Measurements from ENCODE around the gene SNX9.
"Not testable (repeated sequence)": the region's sequence is repeated elsewhere in the genome, so short reads cannot be mapped to it uniquely, and the experiment has no call there.

Gene SNX9

DNA sequence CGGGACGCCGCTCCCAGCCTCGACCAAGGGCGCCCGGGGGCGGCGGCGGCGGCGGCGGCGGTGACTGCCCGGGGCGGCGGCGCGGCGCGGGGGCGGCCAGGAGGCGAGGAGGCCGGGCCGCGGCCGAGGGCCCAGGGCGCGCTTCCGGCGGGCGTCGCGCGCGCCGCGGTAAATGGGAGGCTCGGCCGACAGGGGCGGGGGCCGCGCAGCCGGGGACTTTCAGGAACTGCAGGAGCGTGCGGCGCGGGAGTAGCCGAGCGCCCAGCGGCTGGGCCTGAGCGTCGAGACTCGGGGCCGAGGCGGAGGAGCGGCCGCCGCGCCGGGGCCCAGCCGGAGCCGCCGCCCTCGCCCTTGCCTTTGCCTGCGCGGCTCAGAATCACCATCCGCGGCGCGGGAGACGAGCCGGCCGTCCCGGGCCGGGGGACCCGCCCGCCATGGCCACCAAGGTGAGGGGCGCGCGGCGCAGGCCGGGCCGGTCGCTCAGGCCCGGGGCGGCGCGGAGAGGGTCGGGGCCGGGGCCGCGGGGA, at the start of gene SNX9:
TSS of gene SNX9 (plus strand) at position 246 of the 527 bp plus-strand sequence. CDS start at position 435, 189 bp downstream.
- DNase-seq (ENCODE audit: low read depth): peak; percentile 50

DNA sequence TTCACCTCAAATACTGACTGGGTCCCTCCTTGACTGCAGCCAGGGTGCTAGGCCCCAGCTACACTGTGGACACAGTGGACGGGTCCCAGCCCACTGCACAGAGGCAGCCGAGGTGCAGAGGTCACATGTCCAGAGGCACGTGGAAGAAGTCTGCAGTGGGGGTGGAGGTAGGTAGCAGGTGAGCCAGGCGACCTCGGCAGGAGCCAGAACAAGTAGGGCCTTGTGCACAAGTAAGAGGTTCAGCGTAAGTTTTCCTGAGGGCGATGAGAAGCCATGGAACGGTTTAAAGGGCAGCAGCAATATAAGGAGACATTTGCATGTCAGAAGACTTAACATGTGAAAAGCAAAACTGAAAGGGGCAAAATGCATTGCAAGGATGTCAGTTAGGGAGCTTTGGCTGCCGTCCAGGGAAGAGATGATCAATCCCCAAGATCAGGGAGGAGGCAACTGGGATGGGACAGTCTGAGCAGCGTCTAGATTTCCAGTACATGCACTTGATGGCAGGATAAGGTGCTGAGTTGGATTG, 49.7 kb upstream of the SNX9 start:
- DNase-seq (ENCODE audit: low read depth): no peak

DNA sequence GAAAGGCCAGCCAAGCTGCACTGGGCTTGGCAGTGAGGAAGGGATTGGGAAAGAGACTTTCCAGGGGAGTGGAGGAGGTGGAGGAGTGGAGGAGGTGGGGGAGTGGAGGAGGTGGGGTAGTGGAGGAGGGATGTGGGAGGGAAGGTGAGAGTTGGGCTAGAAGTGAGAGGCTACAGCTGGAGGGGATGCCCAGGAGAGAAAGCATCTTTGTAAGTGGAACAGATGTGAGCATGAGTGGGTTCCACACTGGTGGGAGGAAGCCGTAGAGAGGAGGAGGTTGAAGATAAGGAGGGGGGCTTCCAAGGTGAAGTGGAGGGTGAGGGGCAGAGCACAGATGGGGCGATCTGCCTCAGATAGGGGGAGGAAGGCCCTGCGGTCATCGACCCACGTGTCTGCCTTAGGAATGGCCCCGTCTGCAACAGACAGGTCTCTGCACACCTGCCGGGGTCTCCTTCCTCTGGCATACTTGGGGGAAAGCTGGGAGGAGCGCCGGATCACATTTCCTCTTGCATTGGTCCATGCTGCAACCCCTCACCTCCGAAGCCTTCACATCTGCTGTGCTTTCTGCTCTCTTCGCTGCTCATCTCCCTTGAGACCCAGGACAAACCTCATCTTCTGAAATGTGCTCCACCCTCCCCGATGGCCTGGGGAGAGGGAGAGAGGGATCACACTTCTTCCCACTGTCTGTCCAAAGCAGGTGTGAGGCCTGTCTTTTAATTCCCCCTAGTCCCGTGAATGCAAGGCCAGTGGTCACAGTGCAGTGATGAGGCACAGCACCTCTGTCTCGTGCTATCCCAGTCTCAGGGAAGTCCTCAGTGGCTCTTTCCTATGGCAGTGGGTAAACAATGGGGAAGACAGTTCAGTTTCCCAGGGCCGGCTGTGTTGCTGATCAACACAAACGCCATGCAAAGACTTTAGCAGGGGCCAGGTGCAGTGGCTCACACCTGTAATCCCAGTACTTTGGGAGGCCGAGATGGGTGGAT, 48.6 kb upstream of the SNX9 start:
- DNase-seq (ENCODE audit: low read depth): no peak

DNA sequence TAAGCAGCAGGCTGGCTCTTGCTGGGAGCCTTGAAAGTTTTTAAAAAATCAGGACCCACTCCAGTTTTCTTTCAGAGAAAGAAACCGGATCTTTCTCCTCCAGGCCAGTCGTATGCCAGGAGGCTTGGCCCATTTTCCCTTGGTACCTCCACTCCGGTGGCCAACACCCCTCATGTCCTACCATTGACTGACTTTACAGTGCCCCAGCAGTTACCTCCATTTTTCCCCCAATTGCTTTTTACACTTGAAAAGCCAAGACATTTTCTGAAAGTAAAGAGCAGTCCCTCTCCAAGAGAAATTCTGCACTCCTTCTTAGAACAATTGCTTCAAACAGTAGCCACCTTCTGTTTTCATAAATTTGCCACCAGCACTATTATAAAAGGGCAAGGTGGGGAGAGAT, 47.7 kb upstream of the SNX9 start:
- no peak for DNase-seq (ENCODE audit: low read depth)

DNA sequence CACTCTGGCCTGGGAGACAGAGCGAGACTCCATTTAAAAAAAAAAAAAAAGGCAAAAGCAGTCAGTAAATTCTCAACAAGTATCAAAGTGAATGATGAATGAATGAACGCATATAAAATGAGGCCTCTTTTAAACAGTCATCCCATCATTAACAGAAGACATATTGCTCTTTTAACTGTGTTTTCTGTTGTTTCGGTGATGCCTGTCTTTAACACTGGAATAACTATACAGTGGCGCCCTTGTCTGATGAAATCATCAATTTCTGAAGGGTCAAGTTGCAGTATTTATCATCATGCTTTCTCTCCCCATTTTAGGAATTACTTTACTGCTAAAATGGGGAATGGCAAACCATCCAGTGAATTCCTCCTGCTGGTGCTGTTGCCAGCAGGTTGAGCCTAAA, 45.7 kb upstream of the SNX9 start:
- DNase-seq (ENCODE audit: low read depth): no peak

DNA sequence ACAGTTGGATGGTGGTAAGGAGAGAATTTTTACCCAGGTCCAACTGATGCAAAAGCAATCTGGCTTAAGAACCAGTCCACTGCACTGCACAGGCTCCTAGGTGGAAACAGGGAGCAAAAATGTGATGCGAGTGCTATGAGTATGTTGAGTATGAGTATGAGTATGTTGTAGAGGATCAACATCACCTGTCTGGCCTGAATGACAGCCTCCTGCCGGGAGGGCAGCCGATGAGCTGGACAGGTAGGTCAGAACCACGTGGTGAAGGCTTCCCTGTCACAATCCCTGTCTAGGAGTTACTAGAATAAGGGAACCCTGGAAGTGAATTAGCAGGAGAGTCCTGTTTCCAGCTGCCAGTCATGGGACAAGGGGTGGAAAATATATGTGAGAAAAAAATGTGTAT, 44.3 kb upstream of the SNX9 start:
- DNase-seq (ENCODE audit: low read depth): no peak

DNA sequence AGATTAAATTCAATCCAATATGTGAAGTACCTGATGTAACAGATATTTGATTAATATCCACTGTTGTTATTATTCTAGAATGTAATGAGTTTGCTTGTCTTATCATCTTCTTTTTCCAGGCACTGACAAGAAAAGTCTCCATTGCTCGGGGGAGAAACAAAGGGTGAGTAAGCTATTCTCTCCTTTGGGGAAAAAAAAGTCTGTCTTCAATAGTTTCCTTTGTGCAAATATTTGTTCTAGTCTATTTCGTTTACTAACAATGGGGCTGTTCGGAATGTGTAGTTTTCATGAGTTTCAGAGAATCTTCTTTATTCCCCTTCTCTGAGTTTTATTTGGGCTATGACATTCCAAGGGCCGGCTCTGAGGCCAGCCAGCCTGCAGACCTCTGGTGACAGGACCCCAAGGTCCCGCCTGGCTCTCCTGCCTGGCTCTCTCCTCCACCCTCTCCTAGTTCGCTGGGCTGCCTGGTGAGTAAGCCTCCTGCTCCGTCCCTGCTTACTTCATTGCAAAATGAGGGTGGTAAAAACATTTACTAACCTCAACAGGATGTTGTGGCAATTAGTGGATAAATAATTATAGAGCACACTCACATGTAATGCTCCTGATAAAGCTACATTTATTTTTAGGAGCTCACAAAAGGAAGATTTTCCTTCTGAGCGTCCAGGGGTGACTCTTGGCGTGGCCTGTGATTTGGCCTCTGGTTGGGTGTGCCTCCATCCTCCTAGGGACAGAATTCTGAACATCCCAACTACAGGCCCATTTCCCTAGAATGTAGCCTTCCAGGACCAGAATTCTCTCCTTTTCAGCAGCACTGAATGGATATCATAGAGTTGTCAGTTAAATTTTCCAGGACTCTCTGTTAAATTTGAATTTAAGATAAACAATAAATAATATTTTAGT, 43.1 kb upstream of the SNX9 start:
- no peak for DNase-seq (ENCODE audit: low read depth)

DNA sequence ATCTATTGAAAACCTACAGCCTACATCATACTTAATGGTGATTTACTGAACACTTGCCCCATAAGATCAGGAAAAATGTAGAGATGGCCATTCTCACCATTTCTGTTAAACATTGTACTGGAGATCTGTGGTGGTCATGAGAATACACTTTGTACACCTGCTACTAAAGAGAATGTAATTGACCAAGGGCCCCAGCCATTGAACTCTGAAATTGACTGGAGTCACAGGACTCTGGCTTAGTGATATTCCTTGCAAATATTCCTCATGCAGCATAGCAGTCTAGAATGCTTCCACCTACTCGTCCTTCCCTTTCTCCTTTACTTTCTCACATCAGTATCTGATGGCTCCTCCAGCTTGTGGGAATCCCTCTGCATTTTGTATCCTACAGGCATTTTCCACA, 37.4 kb upstream of the SNX9 start:
- no peak for DNase-seq (ENCODE audit: low read depth)

DNA sequence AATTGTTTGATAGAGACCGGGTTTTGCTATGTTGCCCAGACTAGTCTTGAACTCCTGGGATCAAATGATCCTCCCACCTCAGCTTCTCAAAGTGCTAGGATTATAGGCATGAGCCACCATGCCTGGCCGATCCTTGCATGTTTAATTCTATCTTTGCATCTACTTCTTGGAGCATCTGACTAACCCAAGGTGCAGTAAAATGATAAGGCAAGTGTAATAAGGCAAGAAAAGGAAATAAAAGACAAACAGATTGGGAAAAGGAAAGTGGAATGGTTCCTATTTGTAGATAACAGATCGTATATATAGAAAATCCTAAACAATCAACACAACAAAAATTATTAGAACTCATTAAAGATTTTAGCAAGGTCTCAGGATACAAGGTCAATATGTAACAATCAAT, 36.8 kb upstream of the SNX9 start:
- no peak for DNase-seq (ENCODE audit: low read depth)

DNA sequence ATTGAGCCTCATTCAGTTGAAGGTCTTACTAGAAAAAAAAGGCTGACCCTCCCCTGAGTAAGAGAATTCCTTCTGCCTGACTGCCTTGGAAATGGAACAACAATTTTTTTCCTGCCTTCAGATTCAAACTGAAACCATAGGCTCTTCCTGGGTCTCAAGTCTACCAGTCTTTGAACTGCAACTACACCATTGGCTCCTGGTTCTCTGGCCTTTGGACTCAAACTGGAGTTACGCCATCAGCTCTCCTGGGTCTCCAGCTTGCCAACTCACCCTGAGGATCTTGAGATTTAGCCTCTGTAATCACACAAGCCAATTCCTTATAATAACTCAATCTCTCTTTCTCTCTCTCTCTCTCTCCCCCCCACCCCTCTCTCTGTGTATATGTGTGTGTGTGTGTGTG, 36.0 kb upstream of the SNX9 start:
- no peak for DNase-seq (ENCODE audit: low read depth)

DNA sequence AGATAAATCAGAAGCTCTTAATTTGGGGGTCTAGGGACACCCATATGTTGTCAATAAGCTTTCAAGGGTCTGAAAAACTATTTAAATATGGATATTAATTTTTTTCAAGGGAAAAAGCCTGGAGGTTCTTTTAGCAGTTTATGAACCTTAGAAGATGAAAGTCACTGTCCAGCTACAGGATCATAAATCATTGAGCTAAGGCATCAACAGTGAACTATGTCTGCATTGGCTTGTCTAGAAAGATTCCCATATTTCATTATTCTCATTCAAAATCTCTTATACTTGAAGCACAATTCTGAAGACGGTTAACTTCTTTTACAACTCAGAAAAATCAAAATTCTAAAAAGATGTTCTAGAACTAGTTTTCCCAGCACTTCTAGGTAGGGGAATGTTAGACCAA, 34.9 kb upstream of the SNX9 start:
- DNase-seq (ENCODE audit: low read depth): no peak

DNA sequence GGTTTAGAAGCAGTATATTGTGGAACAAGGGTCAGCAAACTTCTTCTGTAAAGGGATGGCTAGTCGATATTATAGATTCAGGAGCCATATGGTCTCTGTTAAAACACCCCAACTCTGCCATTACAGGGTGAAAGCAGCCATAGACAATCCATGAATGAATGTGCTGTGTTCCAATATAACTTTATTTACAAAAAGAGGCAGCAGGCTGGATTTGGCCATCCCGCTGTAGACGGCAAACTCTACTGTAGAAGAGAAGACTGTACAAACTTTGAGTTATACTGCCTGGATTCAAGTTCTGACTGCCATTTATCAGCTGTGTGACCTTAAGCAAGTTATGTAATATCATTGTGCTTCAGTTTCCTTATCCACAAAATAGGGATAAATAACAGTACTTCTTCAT, 33.7 kb upstream of the SNX9 start:
- DNase-seq (ENCODE audit: low read depth): no peak

DNA sequence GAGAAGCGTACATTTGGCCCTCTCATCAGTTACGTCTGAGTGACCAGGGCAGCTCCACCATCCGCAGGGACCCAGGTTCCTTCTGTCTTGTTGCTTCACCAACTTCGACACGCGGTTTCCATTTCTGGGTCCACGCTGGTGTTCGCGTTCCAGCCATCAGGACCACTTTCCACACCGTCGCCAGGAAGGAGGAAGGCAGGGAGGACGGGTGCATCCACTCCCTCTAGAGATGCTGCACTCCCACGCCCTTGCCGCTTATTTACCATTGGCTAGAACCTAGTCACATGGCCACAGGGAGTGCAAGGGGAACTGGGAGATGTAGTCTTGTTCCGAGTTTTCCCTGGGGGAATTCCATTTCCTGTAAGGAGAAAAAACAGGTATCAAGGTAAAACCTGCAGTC, 33.2 kb upstream of the SNX9 start:
- no peak for DNase-seq (ENCODE audit: low read depth)

DNA sequence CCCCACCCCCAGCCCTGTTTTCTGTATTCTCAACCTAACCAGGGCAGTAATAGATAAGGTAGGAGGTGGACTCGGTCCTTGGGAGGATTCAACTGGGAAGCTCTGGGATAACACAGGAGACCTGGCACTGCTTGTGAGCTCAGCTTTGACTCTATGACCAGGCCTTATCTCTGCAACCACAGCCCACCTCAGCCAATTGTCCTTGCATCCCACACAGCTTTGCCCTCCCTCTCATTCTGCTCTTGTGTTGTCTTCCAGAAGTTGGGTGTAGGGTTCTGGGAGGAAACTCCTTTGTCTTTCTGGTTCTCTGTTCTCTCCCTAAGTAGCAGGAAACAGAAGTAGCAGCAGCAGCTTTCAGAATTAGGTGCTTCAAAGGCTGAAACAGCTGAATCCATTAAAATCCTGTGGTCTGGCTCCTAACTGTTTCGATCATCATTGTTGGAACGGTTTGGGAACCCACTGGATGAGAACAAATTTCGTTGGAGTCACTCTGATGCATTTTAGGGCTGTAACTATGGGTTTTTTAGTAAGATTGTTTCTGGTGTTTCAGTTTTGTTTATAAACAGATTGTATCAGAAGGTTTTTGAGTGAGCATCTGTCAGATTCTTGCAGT, 32.4 kb upstream of the SNX9 start:
- DNase-seq (ENCODE audit: low read depth): no peak

DNA sequence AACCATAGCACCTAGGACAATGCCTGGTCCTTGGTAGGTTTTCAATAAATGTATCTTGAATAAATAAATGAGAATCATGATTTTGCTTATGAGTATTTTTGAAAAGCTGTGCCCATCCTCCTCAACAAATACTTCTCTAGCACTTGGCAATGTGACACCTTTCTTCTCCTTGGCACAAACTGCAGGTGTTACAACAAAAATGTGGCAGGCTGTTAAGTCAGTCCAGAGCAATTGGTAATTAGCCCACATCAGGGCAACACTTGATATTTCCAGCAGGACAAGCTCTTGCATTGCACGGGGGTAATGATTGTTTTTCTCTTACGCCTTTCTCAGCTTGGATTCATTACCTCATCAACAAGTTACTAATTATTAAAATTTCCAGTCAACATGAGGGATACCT, 31.6 kb upstream of the SNX9 start:
- DNase-seq (ENCODE audit: low read depth): no peak

DNA sequence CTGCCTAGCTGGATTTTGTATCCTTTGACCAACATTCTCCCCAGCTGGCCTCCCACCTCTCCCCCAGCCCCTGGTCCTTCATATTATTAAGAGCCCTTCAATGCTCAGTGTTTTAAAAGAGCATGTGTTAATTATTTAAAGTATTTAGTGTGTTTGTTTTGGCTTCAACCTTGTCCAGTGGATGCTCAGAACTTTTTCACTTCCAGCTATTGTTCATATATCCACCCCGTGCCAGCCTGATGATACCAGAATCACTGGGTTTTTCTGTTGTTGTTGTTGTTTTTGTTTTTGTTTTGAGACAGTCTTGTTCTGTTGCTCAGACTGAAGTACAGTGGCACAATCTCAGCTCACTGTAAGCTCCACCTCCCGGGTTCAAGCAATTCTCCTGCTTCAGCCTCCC, 30.4 kb upstream of the SNX9 start:
- no peak for DNase-seq (ENCODE audit: low read depth)

DNA sequence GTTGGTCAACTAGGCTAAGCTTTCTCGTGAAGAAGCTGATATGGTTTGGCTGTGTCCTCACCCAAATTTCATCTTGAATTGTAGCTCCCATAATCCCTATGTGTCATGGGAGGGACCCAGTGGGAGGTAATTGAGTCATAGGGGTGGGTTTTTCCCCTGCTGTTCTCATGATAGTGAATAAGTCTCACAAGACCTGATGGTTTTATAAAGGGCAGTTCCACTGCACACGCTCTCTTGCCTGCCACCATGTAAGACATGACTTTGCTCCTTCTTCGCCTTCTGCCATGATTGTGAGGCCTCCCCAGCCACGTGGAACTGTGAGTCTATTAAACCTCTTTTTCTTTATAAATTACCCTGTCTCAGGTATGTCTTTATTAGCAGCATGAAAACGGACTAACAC, 29.0 kb upstream of the SNX9 start:
- not testable (repeated sequence) for DNase-seq (ENCODE audit: low read depth)

DNA sequence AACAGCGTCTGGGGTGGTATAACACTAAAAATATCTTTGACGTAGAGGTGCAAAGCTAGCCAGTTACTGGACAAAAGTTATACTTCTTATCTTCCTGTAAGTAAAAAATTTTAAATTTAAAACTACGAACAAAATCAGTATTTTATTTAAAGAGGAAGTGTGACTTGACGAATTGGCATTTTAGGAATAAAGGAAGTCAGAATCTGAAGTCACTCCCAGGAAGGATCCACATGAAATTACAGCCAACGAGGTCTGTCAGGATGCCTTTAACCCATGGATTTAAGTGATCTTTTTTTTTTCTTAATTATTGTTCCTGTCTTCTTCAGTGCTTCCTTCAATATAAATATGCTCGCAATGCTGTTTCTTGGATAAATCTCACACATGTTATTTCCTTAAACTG, 27.2 kb upstream of the SNX9 start:
- DNase-seq (ENCODE audit: low read depth): no peak

DNA sequence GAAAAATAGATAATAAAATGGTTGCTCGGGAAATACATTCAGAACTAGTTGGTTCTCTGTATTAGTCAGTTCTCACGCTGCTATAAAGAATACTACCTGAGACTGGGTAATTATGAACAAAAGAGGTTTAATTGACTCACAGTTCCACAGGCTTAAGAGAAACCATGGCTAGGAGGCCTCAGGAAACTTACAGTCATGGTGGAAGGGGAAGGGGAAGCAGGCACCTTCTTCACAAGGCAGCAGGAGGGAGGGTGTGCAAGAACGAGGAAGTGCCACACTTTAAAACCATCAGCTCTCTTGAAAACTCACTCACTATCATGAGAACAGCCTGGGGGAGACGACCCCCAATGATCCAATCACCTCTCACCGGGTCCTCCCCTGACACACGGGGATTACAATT, 24.2 kb upstream of the SNX9 start:
- DNase-seq (ENCODE audit: low read depth): no peak

DNA sequence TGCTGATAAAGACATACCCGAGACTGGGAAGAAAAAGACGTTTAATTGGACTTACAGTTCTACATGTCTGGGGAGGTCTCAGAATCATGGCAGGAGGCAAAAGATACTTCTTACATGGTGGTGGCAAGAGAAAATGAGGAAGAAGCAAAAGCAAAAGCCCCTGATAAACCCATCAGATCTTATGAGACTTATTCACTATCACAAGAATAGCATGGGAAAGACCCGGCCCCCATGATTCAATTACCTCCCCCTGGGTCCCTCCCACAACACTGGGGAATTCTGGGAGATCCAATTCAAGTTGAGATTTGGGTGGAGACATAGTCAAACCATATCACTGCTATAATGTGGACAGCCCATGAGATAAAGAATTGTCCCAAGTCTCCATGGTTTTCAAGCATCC, 23.5 kb upstream of the SNX9 start:
- not testable (repeated sequence) for DNase-seq (ENCODE audit: low read depth)

DNA sequence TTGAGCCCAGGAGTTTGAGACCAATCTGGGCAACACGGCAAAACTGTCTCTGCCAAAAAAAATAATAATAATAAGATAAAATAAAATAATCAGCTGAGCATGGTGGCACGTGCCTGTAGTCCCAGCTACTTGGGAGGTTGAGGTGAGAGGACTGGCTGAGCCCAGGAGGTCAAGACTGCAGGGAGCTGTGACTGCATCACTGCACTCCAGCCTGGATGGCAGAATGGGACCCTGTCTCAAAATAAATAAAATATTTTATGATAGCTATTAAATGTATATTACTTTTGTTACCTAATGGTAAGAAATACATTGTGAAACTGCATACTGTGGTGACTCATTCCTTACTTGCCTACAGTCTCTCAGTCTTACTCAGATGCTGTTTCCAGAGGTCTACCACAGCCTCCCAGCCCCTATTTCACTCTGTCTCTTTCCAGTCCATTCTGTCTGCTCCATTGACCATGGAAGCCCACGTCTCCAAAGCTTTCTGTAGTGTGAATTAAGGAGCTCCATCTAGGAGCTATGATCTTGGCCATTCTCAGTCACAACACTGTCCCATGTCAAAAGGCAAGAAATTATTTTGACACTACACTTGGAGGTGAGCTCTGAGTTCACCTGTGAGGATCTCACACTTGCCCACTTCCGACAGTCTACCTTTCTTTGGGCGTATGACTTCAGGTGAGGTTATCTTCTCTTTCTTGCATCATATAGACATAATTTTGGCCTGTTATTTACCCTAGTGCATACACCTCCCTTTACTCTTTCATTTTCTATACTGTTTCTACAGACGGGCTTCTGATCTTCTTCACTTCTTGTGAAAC, 22.4 kb upstream of the SNX9 start:
- no peak for DNase-seq (ENCODE audit: low read depth)

Data from activated T-cell treated with anti-CD3 and anti-CD28 coated beads for 24 hours (primary cell).